ENCODE data around the gene CCDC192.

The CCDC192 gene

GRCh38 chr5:127944125-127944524 is 240.9 kb downstream of the CCDC192 start:
- DNase-seq: no peak

GRCh38 chr5:127947941-127948340 is 244.8 kb downstream of the CCDC192 start:
- no peak for DNase-seq

- no peak for DNase-seq
Observed at GRCh38 chr5:127950707-127951391, 247.7 kb downstream of the CCDC192 start.

GRCh38 chr5:127951791-127952190 is 248.6 kb downstream of the CCDC192 start:
- DNase-seq: no peak

- DNase-seq: peak in 12 of 58 donors; percentile 1 to 19 (median 6)
Observed at GRCh38 chr5:127957183-127957582, 254.0 kb downstream of the CCDC192 start.

GRCh38 chr5:127957701-127958239 is 254.6 kb downstream of the CCDC192 start:
- DNase-seq: no peak

GRCh38 chr5:127958421-127959011 is 255.3 kb downstream of the CCDC192 start:
- DNase-seq: no peak

GRCh38 chr5:127959152-127959764 is 256.1 kb downstream of the CCDC192 start:
- peak in 15 of 58 donors; percentile 2 to 40 (median 10) for DNase-seq

GRCh38 chr5:127960270-127960691 is 257.1 kb downstream of the CCDC192 start:
- no peak for DNase-seq

GRCh38 chr5:127961006-127961762 is 258.0 kb downstream of the CCDC192 start:
- DNase-seq: no peak

- no peak for DNase-seq
Observed at GRCh38 chr5:127961763-127962145, 258.6 kb downstream of the CCDC192 start.

GRCh38 chr5:127962491-127962890 is 259.3 kb downstream of the CCDC192 start:
- no peak for DNase-seq

GRCh38 chr5:127963233-127963632 is 260.0 kb downstream of the CCDC192 start:
- no peak for DNase-seq

GRCh38 chr5:127963931-127964330 is 260.7 kb downstream of the CCDC192 start:
- DNase-seq: no peak

GRCh38 chr5:127967323-127967982 is 264.3 kb downstream of the CCDC192 start:
- DNase-seq: no peak

GRCh38 chr5:127967983-127968592 is 264.9 kb downstream of the CCDC192 start:
- no peak for DNase-seq

- no peak for DNase-seq
Observed at GRCh38 chr5:127969002-127969401, 265.8 kb downstream of the CCDC192 start.

- peak in 1 of 58 donors; percentile 2 for DNase-seq
Observed at GRCh38 chr5:127969651-127970050, 266.5 kb downstream of the CCDC192 start.

- DNase-seq: no peak
Observed at GRCh38 chr5:127970081-127970480, 266.9 kb downstream of the CCDC192 start.

GRCh38 chr5:127970854-127971425 is 267.7 kb downstream of the CCDC192 start:
- DNase-seq: no peak
